Lung (tissue), 12 donors: Measurements from ENCODE around the gene AUTS2. TPM values are rescaled to one million over a fixed set of nuclear protein-coding genes. Genes with fewer than 3 reads are reported as not detected.

ENCODE experiments used
- ATAC-seq: fragments of 200-7000 bp; cut with Tn5 transposase; one replicate; pipeline ENCODE4 v1.9.1; 2020; ENCODE audit warnings: moderate number of reproducible peaks; ENCODE audit not compliant: insufficient read depth, low FRiP score
- DNase-seq, 3 donors: peaks; one replicate each; pipeline ENCODE4 v3.0.0-alpha.2; 2013 to 2017
- H3K27ac ChIP-seq, 2 donors: one replicate each; pipeline ENCODE4 v1.5.1; 2013; ENCODE audit warnings: mild to moderate bottlenecking in 2 of 2, moderate library complexity in 2 of 2, control low read depth in 1 of 2, inconsistent platforms in 1 of 2, low read depth in 1 of 2, low read length in 1 of 2
- H3K27me3 ChIP-seq, 3 donors: one replicate each; pipeline ENCODE4 v1.5.1; 2013; ENCODE audit warnings: low read length in 2 of 3; ENCODE audit not compliant: control insufficient read depth in 3 of 3, insufficient read depth in 3 of 3
- H3K36me3 ChIP-seq, 4 donors: one replicate each; pipeline ENCODE4 v1.5.1; 2013; ENCODE audit warnings: low read length in 4 of 4, mild to moderate bottlenecking in 1 of 4, moderate library complexity in 1 of 4; ENCODE audit not compliant: control insufficient read depth in 4 of 4, insufficient read depth in 4 of 4
- H3K4me1 ChIP-seq, 5 donors: one replicate each; pipeline ENCODE4 v1.5.1; 2013; ENCODE audit warnings: low read length in 5 of 5, mild to moderate bottlenecking in 2 of 5, moderate library complexity in 1 of 5; ENCODE audit not compliant: control insufficient read depth in 5 of 5, insufficient read depth in 5 of 5
- H3K4me3 ChIP-seq: one replicate; pipeline ENCODE4 v1.5.1; 2013; ENCODE audit warnings: mild to moderate bottlenecking, control low read depth, moderate library complexity
- H3K9ac ChIP-seq, 2 donors: one replicate each; pipeline ENCODE4 v1.5.1; 2013; ENCODE audit warnings: low read length in 2 of 2, control low read depth in 1 of 2; ENCODE audit not compliant: insufficient read depth in 1 of 2
- H3K9me3 ChIP-seq, 4 donors: one replicate each; pipeline ENCODE4 v1.5.1; 2013; ENCODE audit warnings: low read length in 3 of 4, mild to moderate bottlenecking in 1 of 4, moderate library complexity in 1 of 4; ENCODE audit not compliant: control insufficient read depth in 4 of 4, insufficient read depth in 3 of 4
- CTCF ChIP-seq: IDR thresholded peaks from 2 replicates; pipeline ENCODE4 v1.5.1; 2012; ENCODE audit warnings: mild to moderate bottlenecking; ENCODE audit errors: control extremely low read depth, extremely low read depth
- WGBS, 2 donors: extraction: QIAGEN DNeasy Blood & Tissue Kit; methylation state at CpG; one replicate each; pipeline ENCODE4 v1.1.7; 2013; 5-methylcytosine and 5-hydroxymethylcytosine counted together
- polyA plus RNA-seq, 2 donors: library from polyadenylated mRNA; stranded (reverse); fragments of 200-250 nt; gene quantifications; one replicate each; pipeline ENCODE4 v1.2.1, GENCODE V29; 2013
- total RNA-seq, 2 donors: library from RNA; depleted of rRNA in 1 of 2; stranded (reverse); fragments of >200 nt in 1 of 2; gene quantifications; one replicate each; pipeline ENCODE4 v1.2.1, GENCODE V29; 2014 to 2021
- donor health status: control.
- donor health status: control.
- donor health status: Bipolar disorder and iron deficiency.
- donor health status: healthy.
- donor health status: DM: yes; HTN: yes; CAD: no.

The AUTS2 gene
- total and polyA plus RNA-seq, 4 donors: 11.8 to 115 (median 40.6) TPM

GRCh38 chr7:70212281-70212680, 614.0 kb downstream of the AUTS2 start:
- Histone ChIP-seq H3K27me3 (no peaks in the 10 kb centered on the region), H3K27ac (no peak overlapping the region), H3K9ac (no peak overlapping the region), H3K36me3 (no peaks in the 10 kb centered on the region), H3K4me1 (peaks cover 0 to 4% (median 0%) of the 10 kb centered on the region in 5 donors), H3K4me3 (no peak overlapping the region), H3K9me3 (no peaks in the 10 kb centered on the region)
- TF ChIP-seq CTCF: no peak
- 87 to 90% methylated on average over 6 of the region's 6 CpGs for WGBS, 2 donors
- no peak for ATAC-seq
- DNase-seq: no peak

- ATAC-seq: no peak
- H3K4me1 ChIP-seq: peaks cover 0 to 4% (median 0%) of the 10 kb centered on the region in 5 donors
- no peak for DNase-seq
- H3K36me3 ChIP-seq: no peaks in the 10 kb centered on the region
- H3K9ac ChIP-seq: no peak overlapping the region
- no peak overlapping the region for H3K4me3 ChIP-seq
- H3K9me3 ChIP-seq: no peaks in the 10 kb centered on the region
- no peak for TF ChIP-seq CTCF
- no peaks in the 10 kb centered on the region for H3K27me3 ChIP-seq
- H3K27ac ChIP-seq: no peak overlapping the region
Measured at GRCh38 chr7:70214071-70214470, 615.8 kb downstream of the AUTS2 start.

GRCh38 chr7:70215491-70215890, 617.2 kb downstream of the AUTS2 start:
- DNase-seq (no peak), ATAC-seq (no peak)
- H3K27ac ChIP-seq: no peak overlapping the region
- H3K36me3 ChIP-seq: no peaks in the 10 kb centered on the region
- H3K9ac ChIP-seq: no peak overlapping the region
- peaks cover 0 to 3% (median 0%) of the 10 kb centered on the region in 5 donors for H3K4me1 ChIP-seq
- TF ChIP-seq CTCF: no peak
- H3K4me3 ChIP-seq: no peak overlapping the region
- 65 to 79% methylated on average over 1 of the region's 1 CpG for WGBS, 2 donors
- no peaks in the 10 kb centered on the region for H3K9me3 ChIP-seq
- H3K27me3 ChIP-seq: no peaks in the 10 kb centered on the region

GRCh38 chr7:70217571-70217970, 619.3 kb downstream of the AUTS2 start:
- no peaks in the 10 kb centered on the region for H3K4me1 ChIP-seq
- H3K9me3 ChIP-seq: no peaks in the 10 kb centered on the region
- H3K4me3 ChIP-seq: no peak overlapping the region
- no peak for TF ChIP-seq CTCF
- ATAC-seq (no peak), DNase-seq (no peak)
- no peaks in the 10 kb centered on the region for H3K36me3 ChIP-seq
- WGBS, 2 donors: 61 to 73% methylated on average over 3 of the region's 3 CpGs
- no peak overlapping the region for H3K9ac ChIP-seq
- H3K27me3 ChIP-seq: no peaks in the 10 kb centered on the region
- no peak overlapping the region for H3K27ac ChIP-seq
